GM18502 (cell line): ENCODE measurements around the gene CCDC40.
"Not testable (repeated sequence)": the region's sequence is repeated elsewhere in the genome, so short reads cannot be mapped to it uniquely, and the experiment has no call there.

Experiments used
- ATAC-seq: cut with Tn5 transposase; IDR thresholded peaks from one replicate; pipeline ENCODE4 v1.9.1; 2021; ENCODE audit warnings: mild to moderate bottlenecking; ENCODE audit not compliant: unreplicated experiment, poor library complexity

CCDC40 gene

GRCh38 chr17:80035937-80036714 is at the start of gene CCDC40:
TSS of gene CCDC40 (plus strand) at chr17:80036642. CDS start at chr17:80036663, 21 bp downstream.
- peak; percentile 67 for ATAC-seq

- ATAC-seq: no peak
These were observed 49.1 kb upstream of the CCDC40 start for GRCh38 chr17:79987187-79987934.

- no peak for ATAC-seq
These were observed 48.6 kb upstream of the CCDC40 start for GRCh38 chr17:79987935-79988184.

- ATAC-seq: no peak
These were observed 48.1 kb upstream of the CCDC40 start for GRCh38 chr17:79988185-79988971.

- no peak for ATAC-seq
These were observed 47.2 kb upstream of the CCDC40 start for GRCh38 chr17:79989106-79989835.

GRCh38 chr17:79990051-79990592 is 46.3 kb upstream of the CCDC40 start:
- ATAC-seq: no peak

GRCh38 chr17:79990704-79991103 is 45.7 kb upstream of the CCDC40 start:
- no peak for ATAC-seq

- ATAC-seq: no peak
These were observed 45.1 kb upstream of the CCDC40 start for GRCh38 chr17:79991140-79991923.

- ATAC-seq: no peak
These were observed 44.4 kb upstream of the CCDC40 start for GRCh38 chr17:79991924-79992648.

GRCh38 chr17:79992649-79993389 is 43.6 kb upstream of the CCDC40 start:
- ATAC-seq: no peak

GRCh38 chr17:79993390-79994227 is 42.8 kb upstream of the CCDC40 start:
- ATAC-seq: no peak

- ATAC-seq: not testable (repeated sequence)
These were observed 42.2 kb upstream of the CCDC40 start for GRCh38 chr17:79994228-79994569.

GRCh38 chr17:79994602-79995001 is 41.8 kb upstream of the CCDC40 start:
- ATAC-seq: no peak

- no peak for ATAC-seq
These were observed 40.7 kb upstream of the CCDC40 start for GRCh38 chr17:79995696-79996095.

- no peak for ATAC-seq
These were observed 40.2 kb upstream of the CCDC40 start for GRCh38 chr17:79996291-79996690.

- ATAC-seq: no peak
These were observed 39.3 kb upstream of the CCDC40 start for GRCh38 chr17:79997011-79997660.

GRCh38 chr17:80000136-80000535 is 36.3 kb upstream of the CCDC40 start:
- no peak for ATAC-seq
